SKM-1 (cell line): ENCODE data around the gene FHAD1.

Experiments
- DNase-seq: peaks from one replicate; lab custom pipeline; 2025; ENCODE audit not compliant: unreplicated experiment; lab: John Stamatoyannopoulos, UW

The FHAD1 gene

GRCh38 chr1:15218287-15219279, 28.4 kb upstream of the FHAD1 start:
- DNase-seq = no peak

DNA sequence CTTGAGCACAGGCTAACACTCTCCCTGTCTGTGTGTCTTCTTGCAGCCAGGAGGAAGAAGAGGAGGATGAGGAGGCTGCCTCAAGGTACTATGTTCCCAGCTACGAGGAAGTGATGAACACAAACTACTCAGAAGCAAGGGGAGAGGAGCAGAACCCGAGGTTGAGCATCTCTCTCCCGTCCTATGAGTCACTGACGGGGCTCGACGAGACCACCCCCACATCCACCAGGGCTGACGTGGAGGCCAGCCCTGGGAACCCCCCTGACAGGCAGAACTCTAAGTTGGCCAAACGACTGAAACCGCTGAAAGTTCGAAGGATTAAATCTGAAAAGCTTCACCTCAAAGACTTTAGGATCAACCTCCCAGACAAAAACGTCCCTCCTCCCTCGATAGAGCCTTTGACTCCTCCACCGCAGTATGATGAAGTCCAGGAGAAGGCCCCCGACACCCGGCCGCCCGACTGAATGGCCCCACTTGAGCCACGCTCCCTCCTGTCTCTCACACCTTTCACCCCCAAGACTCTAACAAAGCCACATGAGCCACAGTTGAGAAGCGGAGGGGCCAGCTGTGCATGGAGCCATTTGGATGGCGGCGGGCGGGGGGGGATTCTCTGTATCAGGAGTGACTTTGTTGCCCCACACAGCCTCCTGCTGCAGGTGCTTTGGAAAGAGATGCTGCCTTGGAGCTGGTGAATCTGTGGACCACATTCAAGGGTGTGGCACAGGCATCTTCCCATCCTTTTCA, 27.6 kb upstream of the FHAD1 start:
- no peak for DNase-seq

GRCh38 chr1:15220024-15220392, 27.0 kb upstream of the FHAD1 start:
- no peak for DNase-seq

- no peak for DNase-seq
These were observed 26.1 kb upstream of the FHAD1 start for GRCh38 chr1:15220825-15221431.

- DNase-seq = no peak
These were observed 24.2 kb upstream of the FHAD1 start for GRCh38 chr1:15222653-15223303.

- no peak for DNase-seq
These were observed 22.7 kb upstream of the FHAD1 start for GRCh38 chr1:15224259-15224869.

DNA sequence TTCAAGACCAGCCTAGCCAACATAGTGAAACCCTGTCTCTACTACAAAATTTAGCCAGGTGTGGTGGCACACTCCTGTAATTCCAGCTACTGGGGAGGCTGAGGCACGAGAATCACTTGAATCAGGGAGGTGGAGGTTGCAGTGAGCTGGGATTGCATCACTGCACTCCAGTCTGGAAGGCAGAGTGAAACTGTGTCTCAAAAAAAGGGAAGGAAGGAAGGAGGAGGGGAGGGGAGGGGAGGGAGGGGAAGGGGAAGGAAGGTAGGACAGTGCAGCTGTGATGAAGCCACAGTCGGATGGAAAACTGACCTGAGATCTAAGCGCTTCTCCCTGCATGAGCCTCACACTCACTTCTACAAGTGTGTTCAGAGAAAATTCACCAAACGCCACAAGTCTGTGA, 22.0 kb upstream of the FHAD1 start:
- peak; percentile 27 for DNase-seq

- no peak for DNase-seq
These were observed 21.6 kb upstream of the FHAD1 start for GRCh38 chr1:15225461-15225860.

GRCh38 chr1:15226388-15227255, 20.4 kb upstream of the FHAD1 start:
- DNase-seq = no peak

DNA sequence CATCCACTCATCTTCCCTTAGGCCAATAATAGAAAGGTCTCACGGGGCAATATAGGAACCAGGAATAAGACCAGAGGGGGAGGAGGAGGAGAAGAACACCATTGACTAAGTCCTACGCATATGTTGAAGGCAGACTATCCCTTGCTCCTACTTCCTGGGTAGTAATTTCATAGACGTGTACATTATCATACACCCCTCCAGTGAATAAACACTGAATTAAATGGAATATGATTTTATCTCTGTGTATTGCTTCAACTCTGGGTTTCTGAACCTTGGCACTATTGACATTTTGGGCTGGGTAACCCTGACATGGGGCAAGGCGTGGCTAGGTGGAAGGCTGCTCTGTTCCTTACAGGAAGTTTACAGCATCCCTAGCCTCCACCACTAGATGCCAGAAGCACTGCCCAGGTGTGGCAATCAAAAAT, 17.3 kb upstream of the FHAD1 start:
- no peak for DNase-seq

DNA sequence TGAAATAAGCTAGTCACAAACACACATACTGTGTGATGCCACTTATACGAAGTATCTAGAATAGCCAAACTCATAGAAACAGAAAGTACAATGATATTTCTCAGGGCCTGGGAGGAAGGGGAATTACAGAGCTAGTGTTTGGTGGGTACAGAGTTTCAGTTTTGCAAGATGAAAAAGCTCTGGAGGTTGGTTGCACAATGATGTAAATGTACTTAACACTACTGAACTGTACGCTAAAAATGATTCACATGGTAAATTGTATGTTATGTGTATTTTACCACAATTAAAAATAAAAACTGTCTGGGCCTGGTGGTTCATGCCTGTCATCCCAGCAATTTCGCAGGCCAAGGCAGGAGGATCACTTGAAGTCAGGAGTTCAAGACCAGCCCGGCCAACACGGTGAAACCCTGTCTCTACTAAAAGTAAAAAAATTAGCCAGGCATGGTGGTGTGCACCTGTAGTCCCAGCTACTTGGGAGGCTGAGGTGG, 15.3 kb upstream of the FHAD1 start:
- peak; percentile 5 for DNase-seq

DNA sequence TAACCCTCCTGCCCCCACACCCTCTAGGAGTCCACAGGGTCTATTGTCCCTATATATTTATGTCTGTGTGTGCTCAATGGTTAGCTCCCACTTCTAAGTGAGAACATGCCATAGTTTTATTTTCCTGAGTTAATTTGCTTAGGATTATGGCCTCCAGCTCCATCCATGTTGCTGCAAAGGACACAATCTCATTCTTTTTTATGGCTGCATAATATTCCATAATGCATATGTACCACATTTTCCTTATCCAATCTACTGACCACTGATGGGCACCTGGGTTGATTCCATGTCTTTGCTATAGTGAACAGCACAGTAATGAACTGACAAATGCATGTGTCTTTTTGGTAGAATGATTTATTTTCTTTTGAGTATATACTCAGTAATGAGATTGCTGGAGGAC, 13.3 kb upstream of the FHAD1 start:
- DNase-seq = no peak

GRCh38 chr1:15236321-15236721, 10.7 kb upstream of the FHAD1 start:
- no peak for DNase-seq

DNA sequence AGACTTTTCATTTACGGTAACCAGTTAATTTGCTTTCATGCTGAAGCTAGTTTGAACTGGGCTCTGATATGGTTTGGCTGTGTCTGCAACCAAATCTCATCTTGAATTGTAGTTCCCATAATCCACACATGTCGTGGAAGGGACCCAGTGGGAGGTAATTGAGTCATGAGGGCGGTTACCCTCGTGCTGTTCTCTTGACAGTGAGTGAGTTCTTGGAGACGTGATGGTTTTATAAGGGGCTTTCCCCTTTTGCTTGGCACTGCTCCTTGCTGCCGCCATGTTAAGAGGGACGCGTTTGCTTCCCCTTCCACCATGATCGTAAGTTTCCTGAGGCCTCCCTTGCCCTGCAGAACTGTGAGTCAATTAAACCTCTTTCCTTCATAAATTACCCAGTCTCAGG, 10.3 kb upstream of the FHAD1 start:
- DNase-seq = no peak

DNA sequence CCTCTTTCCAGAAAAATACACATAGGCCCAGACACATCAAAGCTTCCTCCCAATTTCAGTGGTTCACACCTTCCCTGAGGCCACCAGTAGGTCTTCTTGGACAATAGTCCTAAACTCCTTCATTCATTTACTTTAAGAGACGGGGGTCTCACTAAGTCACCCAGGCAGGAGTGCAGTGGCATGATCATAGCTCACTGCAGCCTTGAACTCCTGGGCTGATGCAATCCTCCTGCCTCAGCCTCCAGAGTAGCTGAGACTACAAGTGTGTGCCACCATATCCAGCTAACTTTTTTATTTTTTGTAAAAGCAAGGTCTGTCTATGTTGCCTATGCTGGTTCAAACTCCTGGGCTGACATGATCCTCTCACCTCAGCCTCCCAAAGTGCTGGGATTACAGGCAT, 8.2 kb upstream of the FHAD1 start:
- DNase-seq = no peak

DNA sequence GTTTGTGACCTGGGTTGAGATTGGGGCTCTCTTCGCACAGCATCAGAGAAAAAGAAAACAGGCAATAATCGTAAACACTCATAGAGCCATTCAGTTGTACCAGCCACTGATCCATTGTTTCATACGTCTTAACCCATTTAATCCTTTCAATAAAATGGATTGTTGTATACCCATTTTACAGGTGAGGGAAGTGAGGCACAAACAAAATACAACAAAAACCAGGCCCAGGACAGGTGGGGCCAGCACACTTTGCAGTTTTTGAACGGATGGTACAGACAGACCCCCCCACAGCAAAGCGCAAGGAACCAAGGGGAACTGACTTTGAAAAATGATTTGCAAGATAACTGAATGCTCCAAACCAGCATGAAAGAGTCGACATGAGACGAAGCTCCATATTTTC, 4.3 kb upstream of the FHAD1 start:
- DNase-seq = no peak

DNA sequence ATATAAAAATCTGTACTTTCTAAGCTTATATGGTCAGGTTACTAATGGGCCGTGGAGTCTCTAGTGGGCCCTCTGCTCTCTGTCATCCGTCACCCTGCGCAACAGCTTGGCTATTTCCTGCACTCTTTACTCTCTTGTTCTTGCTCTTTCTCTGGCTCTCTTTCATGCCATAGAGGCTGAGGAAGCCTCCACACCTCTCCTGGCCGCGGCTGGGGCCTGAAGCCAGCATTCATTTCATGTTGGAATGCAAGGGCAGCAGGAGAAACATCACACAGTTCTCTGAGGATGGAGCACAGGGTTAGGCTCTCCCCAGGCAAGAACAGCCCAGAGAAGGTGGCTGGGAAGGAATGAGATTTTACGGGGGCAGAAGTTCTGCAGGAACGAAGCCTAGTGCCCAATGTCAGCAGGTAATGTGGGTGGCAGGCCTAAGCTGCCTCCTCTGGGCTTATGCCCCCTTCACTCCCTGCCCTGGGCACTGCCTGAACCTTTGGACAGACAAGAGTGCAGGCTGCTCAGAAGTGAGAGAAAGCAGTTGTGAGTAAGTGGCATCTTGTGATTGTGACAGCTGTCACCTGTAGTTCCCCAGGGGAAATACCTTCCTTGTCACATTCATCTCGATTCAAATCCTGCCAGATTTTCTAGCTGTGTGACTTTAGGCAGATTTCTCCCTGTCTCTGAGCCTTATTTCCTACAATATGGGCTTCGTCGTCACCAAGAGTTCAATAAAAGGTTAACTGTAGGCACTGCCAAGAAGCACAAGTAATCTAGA, 3.6 kb upstream of the FHAD1 start:
- DNase-seq = no peak

DNA sequence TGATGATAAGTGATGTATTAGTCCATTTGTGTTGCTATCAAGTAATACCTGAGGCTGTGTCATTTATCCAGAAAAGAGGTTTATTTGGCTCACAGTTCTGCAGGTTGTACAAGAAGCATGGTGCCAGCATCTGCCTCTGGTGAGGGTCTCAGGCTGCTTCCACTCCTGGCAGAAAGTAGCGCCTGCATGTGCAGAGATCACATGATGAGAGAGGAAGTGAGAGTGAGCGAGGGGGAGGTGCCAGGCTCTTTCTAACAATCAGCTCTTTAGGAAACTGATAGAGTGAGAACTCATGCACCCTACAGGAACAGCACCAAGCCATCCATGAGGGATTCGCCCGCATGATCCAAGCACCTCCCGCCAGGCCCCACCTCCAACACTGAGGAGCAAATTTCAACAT, 2.2 kb upstream of the FHAD1 start:
- no peak for DNase-seq
